PC-9 (cell line): ENCODE measurements around the gene POMT1.
"Not testable (repeated sequence)": the region's sequence is repeated elsewhere in the genome, so short reads cannot be mapped to it uniquely, and the experiment has no call there.

Experiments used
- EZH2 ChIP-seq: fragments of 200-600 bp; sonication (generic); IDR thresholded peaks from 2 replicates; pipeline ENCODE4 v1.8.0; 2017; ENCODE audit warnings: antibody characterized with exemption, low read depth
- TF ChIP-seq, protein P1 (sequence below): fragments of 200-600 bp; sonication (generic); conservative IDR thresholded peaks from 2 replicates; pipeline ENCODE4 v1.6.1; 2017; ENCODE audit warnings: mixed run types, antibody characterized with exemption, mild to moderate bottlenecking, moderate library complexity

DNA sequence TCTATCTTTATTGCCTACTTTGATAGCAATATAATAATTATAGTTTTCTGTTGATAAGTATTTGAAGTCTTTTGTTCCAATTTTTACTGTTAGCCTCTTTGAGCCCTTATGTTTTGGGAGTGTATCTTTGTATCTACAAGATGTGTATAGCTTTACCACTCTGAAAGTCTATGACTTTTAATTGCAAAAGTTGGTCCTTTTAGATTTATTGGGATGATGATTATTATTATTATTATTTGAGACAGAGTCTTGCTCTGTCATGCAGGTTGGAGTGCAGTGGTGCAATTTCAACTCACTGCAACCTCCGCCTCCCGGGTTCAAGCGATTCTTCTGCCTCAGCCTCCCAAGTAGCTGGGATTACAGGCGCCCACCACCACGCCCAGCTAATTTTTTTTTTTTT is 30.6 kb upstream of the POMT1 start:
- TF ChIP-seq, protein P1, sequence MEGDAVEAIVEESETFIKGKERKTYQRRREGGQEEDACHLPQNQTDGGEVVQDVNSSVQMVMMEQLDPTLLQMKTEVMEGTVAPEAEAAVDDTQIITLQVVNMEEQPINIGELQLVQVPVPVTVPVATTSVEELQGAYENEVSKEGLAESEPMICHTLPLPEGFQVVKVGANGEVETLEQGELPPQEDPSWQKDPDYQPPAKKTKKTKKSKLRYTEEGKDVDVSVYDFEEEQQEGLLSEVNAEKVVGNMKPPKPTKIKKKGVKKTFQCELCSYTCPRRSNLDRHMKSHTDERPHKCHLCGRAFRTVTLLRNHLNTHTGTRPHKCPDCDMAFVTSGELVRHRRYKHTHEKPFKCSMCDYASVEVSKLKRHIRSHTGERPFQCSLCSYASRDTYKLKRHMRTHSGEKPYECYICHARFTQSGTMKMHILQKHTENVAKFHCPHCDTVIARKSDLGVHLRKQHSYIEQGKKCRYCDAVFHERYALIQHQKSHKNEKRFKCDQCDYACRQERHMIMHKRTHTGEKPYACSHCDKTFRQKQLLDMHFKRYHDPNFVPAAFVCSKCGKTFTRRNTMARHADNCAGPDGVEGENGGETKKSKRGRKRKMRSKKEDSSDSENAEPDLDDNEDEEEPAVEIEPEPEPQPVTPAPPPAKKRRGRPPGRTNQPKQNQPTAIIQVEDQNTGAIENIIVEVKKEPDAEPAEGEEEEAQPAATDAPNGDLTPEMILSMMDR = not testable (repeated sequence)
- TF ChIP-seq EZH2 = not testable (repeated sequence)
